Stimulated activated CD8-positive, alpha-beta memory T cell treated with anti-CD3 and anti-CD28 coated beads, Interleukin-15, amount 100 ng/mL, for 48 hours (primary cell): Measurements from ENCODE around the gene NHSL1.

Experiments
- DNase-seq, 2 donors: peaks; one replicate each; pipeline ENCODE4 v3.0.0-alpha.2; 2020; ENCODE audit warnings: low read depth in 2 of 2

Gene NHSL1

DNA sequence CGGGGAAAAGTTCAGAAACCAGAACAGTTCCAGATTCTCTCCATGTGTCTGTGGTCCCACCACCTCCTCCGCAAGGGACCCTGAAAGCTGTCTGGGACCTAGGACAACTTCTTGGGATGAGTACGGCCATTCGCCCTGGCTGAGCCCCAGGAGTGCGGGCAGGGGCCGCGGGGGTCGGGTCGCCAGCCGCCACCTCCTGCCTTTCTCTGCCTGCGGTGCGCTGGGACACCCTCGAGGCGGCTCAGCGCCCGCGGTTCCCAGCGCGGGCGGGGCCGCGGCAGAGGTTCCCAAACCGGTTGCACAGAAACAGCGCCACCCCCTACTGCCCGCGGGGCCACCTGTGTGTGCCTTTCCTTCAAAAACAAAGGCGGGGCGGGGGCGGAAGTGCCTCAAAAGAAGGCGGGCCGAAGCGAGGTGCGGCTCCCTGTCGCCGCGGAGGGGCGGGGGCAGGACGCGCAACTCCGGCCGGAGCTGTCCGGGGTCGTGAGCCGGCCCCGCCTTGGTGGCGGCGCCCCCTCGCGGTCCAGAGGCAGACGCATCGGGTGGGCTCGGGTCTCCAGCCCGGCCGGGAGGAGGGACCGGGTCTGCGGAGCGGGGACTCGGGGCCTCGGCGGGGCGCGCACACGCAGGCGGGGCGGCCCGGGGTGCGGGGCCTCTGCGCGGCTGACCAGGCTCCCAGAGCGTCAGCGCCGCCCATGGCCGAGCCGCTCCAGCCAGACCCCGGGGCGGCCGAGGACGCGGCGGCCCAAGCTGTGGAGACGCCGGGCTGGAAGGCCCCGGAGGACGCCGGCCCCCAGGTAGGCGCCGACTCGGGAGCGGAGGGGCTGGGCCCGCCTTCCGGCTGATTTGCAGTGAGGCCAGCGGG lies 95.3 kb downstream of the NHSL1 start, which contains the start of gene HEBP2:
HEBP2 (plus strand) TSS at position 423 of the 865 bp plus-strand sequence; CDS start at position 696, 273 bp downstream.
- peak; percentile 71 to 88 for DNase-seq

DNA sequence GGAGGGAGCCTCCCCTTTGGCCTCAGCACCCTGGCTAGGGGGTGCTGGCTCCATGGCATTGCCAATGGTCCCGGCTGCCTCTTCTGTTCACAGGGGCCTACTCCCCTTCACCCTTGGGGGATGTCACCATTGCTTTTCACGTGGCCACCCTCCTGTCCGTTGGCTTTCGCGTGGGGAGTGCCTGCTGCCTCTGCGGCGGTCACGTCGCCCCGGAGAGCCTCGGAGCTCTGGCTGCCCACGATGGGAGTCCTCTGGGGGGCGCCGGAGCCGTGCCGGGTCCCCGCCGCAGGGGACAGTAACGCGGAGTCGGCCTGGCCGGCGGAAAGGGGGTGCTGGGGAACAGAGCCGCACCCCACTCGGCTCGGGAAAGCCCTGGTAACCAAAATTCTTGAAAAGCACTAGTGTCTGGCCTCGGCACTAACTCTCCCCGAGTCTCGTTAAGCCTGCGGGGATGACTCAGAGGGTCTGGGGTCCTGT lies 95.9 kb downstream of the NHSL1 start:
- DNase-seq, result peak in 1 of 2 donors; percentile 6

DNA sequence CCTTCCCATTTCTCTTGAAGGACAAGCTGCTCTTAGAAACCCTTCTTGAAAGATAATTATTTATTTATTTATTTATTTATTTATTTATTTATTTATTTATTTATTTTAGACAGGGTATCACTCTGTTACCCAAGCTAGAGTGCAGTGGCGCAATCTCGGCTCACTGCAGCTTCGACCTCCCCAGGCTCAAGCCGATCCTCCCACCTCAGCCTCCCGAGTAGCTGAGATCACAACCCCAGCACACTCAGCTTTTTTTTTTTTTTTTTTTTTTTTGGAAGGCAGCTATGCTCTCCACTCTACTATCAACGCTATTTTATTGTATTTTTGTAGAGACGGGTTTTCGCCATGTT lies 96.5 kb downstream of the NHSL1 start:
- DNase-seq, result no peak

DNA sequence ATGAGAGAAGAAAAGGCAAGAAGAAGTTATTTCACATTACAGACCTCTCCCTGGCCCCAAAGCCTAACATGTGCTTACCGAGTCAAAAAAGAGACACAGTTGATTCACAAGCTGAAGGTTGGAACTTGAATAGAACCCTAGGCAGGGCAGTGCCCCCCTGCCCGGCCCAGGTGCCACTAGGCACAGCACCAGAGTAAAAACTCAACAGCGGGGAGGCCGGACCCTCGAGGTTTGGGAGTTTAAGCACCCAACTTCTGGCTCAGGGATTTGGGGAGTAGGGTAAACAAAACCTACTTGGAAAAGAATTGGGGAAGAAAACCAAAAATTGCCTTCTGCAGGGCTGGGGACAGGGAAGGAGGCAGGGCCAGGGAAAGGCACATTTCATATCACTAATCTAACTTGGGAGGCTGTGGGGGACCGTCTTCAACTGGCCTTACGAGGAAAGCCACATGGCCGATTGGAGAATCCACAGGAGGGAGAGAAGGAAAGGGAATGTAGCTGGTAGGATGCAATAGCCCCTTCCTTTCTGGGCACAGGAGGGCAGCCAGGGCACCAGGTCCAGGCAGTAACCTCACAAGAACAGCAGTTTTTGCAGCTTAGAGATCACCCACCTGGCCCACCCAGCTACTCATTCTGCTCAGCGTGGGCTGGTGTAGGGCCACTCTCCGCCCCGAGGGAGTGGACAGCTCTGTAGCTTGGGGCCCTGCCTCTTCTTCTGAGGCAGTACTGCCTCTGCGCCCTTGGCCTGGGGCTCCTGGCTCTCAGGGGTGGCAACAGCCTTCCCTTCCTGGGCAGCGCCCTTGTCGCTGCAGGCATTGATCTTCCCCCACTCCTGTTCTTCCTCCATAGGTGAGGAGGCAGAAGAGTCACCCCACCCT lies 97.1 kb downstream of the NHSL1 start:
- no peak for DNase-seq

GRCh38 chr6:138400326-138400725 lies 99.0 kb downstream of the NHSL1 start:
- DNase-seq, result no peak

- DNase-seq, result no peak
Measured at GRCh38 chr6:138397128-138398122, 101.9 kb downstream of the NHSL1 start.

GRCh38 chr6:138396709-138397108 lies 102.6 kb downstream of the NHSL1 start:
- DNase-seq, result no peak

DNA sequence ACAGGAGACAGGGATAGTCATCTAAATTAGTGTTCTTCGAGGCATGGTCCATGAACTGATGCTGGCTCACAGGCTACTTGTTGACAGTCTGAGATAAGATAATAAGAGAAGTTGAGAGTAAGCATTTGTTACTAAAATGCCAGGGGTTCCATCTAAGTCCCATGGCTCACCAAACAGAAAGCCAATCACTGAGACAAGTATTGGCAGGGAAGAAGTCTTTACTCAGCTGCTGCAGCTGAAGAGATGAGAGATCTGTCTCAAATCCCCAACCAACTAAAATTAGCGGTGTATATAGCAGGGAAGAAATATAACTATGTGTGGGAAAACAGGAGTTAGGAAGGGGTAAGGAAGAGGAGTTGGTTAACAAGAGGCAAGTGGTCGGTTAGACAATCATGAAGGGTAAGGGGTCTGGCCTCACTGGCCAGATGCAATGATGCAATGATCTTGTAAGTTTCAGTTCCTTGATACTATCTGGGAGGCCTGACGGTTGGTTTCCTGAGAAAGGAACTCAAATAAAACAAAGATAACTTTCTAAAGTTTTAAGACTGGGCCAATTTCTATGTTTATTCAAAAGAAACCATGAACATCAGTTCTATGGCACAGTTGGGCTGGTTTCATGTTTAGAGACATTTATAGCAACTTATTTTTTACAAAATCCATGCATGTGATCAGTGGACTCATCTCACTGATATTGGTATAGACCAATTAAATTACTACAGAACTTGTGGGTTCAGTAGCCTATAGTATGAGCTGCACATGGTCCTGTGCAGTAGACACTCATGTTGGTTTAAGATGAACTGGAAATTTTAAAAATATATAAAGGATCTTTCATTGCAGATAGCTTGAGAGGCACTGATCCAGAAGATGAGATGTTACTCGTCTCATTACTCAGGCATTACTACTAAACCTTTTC lies 105.2 kb downstream of the NHSL1 start:
- DNase-seq, result no peak

DNA sequence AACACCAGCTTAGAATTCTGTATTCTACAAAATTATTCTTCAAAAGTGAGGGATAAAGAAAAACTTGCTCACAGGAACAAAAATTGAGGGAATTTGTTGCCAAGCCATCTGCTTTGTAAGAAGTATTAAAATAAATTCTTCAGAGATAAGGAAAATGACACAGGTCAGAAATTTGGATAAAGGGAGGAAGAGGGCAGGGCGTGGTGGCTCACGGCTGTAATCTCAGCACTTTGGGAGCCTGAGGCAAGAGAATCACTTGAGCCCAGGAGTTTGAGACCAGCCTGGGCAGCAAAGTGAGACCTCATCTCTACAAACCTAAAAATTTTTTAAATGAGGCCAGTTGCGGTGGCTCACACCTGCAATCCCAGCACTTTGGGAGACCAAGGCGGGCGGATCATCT lies 109.7 kb downstream of the NHSL1 start:
- no peak for DNase-seq

- no peak for DNase-seq
Measured at GRCh38 chr6:138387577-138388368, 111.5 kb downstream of the NHSL1 start.

DNA sequence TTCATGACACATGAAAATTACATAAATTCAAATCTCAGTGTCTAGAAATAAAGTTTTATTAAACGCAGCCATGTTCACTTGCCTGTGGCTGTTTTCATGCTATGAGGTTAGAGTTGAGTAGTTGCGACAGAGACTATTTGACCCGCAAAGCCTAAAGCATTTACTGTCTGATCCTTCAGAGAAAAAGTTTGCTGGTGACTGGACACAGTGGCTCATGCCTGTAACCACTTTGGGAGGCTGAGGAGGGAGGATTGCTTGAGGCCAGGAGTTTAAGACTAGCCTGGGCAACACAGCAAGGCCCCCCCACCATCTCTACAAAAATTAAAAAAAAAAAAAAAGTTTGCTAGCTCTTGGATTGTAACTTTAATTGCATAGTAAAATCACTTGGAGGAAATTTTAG lies 112.4 kb downstream of the NHSL1 start:
- no peak for DNase-seq

DNA sequence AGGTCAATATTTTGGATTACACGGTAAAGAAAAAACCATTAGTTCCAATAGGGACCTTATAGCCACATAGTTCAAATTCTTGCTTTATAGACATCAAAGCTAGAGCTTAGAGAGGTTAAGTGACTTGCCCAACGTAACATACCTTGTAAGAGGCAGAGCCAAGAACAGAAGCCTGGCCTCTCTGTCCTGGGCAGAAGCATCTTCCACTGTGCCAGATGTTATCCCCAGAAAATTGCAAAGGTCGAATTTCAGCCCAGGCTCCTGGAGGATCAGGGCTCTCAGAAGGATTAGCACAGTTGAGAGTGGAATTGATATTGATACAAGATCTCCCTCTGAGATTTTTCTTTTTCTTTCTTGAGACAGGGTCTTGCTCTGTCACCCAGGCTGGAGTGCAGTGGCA lies 115.5 kb downstream of the NHSL1 start:
- no peak for DNase-seq

GRCh38 chr6:138382498-138383265 lies 116.6 kb downstream of the NHSL1 start:
- no peak for DNase-seq

DNA sequence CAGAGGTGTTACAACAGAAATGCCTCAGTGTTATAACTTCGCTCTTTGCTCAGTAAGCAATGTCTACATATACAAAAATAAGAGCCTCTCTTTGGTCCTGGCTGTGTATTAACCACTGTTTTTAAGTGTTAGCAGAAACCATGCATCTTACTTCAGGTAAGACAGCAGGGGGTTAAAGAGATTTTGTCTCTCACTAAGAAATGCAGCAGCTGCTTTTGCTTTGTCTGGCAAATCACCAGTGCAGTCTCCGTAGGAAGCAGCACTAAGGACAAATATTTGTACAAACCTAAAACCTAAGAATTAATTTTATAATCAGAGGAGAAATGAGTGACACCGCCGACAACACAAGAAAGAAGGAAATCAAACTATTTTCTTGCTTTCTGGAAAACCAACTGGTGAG lies 120.8 kb downstream of the NHSL1 start:
- no peak for DNase-seq

DNA sequence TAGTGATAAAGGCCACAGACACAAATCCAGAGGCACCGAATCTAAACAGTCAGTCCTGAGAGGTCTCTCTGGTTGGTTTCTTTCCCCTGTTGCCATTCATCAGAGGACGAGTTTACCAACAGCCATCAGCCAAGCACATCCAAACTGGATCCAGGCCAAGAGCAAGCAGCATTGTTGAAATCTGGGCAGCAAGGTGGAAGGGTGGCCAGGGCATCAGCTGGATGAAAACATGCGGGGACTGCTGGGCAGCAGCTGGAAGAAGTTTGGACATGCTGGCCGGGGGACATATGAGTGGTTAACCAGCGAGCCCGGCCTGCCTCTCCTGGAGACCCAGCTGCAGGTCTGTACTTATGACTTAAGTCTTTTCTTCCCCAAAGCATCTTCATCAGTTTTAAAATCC lies 121.5 kb downstream of the NHSL1 start, which contains the start of gene SMIM28:
SMIM28 (plus strand) TSS at position 62 of the 400 bp plus-strand sequence; CDS start at position 230, 168 bp downstream.
- no peak for DNase-seq

- no peak for DNase-seq
Measured at GRCh38 chr6:138377042-138377441, 122.3 kb downstream of the NHSL1 start.

DNA sequence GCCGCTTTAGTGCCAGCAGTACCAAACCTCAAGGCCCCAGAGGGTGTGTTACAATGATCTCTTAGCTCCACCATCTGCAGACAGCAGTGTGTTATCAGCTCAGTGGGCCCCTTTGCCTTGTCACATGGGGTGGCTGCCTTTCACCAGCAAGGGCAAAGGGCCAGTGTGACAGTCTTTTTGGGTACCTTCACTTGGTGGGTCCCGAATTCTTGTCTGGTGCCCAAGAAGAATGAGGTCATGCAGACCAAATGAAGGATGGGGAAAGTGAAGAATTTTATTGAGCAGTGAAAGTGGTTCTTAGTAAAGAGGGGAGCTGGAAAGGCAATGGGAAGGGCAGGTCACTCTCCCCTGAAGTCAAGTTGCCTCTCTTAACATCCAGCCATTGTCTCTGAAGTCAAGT lies 124.5 kb downstream of the NHSL1 start:
- no peak for DNase-seq

GRCh38 chr6:138374230-138374629 lies 125.1 kb downstream of the NHSL1 start:
- no peak for DNase-seq
